Vagina (tissue), 2 donors: ENCODE results near the gene EIF2AK3.

ENCODE experiments used
- POLR2A ChIP-seq, 2 donors: fragments of 450-650 bp; IDR thresholded peaks; one replicate each; pipeline ENCODE4 v1.6.1; 2017; ENCODE audit warnings: antibody characterized with exemption in 2 of 2, mild to moderate bottlenecking in 2 of 2, moderate library complexity in 2 of 2
- TF ChIP-seq, protein P1 (sequence below), 3 experiments: fragments of 450-650 bp in 2 of 3; fragments of 200-600 bp in 1 of 3; sonication (generic) in 1 of 3; IDR thresholded peaks; one replicate each; pipeline ENCODE4 v1.5.1; 2017 to 2019; ENCODE audit warnings: antibody characterized with exemption in 3 of 3, mild to moderate bottlenecking in 2 of 3, moderate library complexity in 2 of 3

DNA sequence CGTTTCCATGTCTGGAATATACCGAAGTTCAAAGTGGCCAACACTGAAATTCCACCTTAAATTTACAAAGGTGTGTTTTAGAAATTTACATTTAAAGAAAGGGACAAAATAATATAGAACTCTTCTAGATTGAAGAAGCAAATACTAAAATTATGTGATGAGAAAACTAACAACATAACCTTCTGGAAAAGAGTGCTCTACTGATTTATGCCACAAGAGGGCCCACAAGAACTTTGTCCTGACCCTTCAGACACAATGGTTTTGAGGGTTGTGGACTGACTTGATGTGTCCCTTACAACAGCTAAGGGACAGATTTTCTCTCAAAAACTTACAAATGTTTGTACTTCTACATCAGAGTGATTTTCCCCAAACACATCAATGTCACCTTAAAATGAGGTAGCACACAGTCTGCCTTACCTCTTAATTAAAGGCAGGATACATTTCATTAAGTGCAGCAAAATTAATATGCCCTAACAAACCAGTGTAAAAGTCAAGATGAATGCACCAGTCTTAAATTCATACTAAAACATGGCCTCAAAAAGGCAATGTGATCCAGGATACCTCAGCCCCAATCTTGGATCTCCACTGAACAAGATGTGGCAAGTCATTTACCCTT, 36.2 kb downstream of the EIF2AK3 start:
- TF ChIP-seq POLR2A (IDR thresholded peaks at IDR 0.05): no peak
- TF ChIP-seq, protein P1, sequence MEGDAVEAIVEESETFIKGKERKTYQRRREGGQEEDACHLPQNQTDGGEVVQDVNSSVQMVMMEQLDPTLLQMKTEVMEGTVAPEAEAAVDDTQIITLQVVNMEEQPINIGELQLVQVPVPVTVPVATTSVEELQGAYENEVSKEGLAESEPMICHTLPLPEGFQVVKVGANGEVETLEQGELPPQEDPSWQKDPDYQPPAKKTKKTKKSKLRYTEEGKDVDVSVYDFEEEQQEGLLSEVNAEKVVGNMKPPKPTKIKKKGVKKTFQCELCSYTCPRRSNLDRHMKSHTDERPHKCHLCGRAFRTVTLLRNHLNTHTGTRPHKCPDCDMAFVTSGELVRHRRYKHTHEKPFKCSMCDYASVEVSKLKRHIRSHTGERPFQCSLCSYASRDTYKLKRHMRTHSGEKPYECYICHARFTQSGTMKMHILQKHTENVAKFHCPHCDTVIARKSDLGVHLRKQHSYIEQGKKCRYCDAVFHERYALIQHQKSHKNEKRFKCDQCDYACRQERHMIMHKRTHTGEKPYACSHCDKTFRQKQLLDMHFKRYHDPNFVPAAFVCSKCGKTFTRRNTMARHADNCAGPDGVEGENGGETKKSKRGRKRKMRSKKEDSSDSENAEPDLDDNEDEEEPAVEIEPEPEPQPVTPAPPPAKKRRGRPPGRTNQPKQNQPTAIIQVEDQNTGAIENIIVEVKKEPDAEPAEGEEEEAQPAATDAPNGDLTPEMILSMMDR (IDR thresholded peaks at IDR 0.05): peak; percentile 55 to 73 (median 65)
